Stimulated activated CD4-positive, alpha-beta T cell treated with anti-CD3 and anti-CD28 coated beads, Interleukin-2, amount 100 ng/mL, for 24 hours (primary cell): ENCODE data around the gene ZSCAN16.
"Not testable (repeated sequence)": the region's sequence is repeated elsewhere in the genome, so short reads cannot be mapped to it uniquely, and the experiment has no call there.

ENCODE experiments used
- DNase-seq, 2 donors: peaks; one replicate each; pipeline ENCODE4 v3.0.0-alpha.2; 2020

The ZSCAN16 gene

DNA sequence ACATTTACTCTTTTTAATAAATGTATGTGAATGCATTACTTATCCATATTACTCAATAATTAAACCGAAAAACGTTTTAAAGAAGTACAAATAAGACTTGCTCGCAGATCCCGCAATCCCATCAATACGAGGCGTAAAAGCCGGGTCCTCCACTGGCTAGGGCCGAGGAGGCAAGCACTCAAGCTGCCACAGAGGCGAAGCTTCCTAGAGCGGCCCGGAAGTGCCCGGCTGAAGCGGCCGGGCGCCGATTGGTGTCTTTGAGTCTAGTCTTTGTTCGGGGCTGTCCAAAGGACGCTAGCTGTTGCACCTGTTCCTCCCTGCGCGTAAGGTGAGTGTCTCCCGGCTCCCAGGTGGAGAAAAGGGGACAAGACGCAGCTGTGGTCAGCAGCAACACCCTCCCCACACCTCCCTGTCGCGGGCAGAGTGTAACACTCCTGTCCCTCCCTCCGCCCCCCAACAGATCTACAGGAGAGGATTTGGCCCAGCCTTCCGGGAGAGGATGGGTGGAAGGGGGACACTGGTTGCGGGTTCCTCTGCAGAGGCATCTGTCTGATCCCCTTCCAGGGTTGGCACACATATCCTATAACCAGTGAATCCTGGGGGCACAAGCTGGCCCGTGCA, at the start of gene ZSCAN16:
TSS of gene ZSCAN16 (plus strand) at position 260 of the 621 bp plus-strand sequence. CDS start 835 bp downstream, outside the sequence.
- DNase-seq, result peak; percentile 79

- no peak for DNase-seq
Observed at GRCh38 chr6:28078050-28078449, 46.4 kb upstream of the ZSCAN16 start.

DNA sequence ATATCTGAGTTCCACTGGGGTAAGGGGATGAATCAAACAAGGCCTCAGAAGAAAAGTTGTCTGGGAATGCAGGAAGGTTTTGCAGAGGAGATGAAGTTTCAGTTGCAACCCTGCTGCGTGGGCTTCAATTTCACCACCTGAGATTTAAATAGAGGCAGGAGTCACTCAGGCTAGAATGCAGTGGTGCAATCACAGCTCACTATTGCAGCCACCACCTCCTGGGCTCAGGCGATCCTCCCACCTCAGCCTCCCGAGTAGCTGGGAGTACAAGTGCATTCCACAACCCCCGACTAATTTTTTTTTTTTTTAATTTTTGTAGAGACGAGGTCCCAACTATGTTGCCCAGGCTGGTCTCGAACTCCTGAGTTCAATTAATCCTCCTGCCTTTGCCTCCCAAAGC, 45.6 kb upstream of the ZSCAN16 start:
- DNase-seq, result no peak

- not testable (repeated sequence) for DNase-seq
Observed at GRCh38 chr6:28080381-28080630, 44.1 kb upstream of the ZSCAN16 start, which contains the start of gene ZNF165. Gene ZNF165, plus strand, starts transcription at chr6:28080568. Its CDS starts 4,913 bp downstream, at chr6:28085481.

DNA sequence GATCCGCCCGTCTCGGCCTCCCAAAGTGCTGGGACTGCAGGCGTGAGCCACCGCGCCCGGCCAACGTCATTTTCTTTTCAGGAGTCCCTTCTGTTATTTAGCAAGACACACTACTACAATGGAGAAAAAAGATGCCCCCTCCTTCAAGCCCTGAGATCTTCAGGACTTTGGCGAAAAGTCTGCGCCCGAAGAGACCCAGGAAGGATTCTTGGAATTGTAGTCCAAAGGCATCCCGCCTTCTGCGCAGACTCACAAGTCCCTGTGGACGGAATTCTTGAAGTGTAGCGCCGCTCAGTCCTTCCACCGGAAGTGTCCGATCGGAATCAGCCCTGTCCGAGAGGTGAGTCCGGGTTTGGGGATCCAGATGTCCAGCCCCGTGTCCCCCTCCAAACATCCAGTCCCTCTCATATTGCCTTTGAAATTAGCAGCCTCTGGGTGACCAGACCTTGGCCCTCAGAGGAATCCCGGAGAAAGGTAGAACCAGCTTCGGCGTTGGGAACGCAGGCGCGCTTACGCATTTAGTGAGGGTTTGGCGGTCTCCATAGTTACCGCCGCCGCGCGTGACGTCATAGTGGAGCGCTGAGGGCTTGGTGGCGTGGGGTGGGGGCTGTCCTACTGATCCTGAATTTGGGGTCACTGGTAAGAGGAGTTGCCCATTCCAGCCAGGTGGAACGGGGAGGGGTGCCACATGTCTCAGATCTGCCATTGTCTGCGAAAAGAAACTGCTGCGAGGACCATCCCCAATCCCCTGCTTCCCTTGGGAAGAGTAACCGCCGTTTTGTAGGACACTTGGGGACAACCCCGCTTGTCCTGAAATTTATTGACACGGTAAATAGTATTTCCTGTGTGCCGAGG, 43.6 kb upstream of the ZSCAN16 start:
- peak; percentile 91 to 92 for DNase-seq

DNA sequence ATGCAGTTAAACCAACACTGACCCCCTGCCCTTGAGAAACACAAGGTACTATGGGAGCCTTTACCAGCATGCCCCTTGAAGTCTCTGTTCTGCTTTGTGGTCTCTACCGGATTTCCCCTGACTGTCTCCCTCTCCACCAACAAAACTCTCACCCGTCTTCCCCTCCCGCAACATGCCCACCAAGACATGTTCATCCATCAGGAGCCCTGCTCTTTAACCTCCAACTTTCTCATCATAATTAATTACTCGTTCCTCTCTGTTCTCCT, 43.0 kb upstream of the ZSCAN16 start:
- DNase-seq, result no peak

DNA sequence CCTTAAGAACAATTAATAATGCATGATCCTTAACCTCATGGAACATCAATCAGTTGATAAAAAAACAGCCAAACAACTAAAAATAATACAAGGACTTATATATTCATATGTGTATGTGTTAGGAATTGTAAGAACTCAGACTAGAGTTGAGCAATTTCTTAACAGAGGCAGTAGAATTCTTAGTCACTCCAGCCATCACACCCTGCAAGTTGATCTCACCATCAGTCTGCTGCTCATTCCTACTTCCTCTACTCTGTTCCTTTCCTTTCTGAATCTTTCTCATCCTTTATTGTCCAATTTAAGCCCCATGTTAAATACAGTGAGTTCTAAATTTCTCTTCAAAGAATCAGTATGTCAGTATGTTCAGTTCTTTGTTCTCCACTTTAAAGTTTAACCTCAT, 41.5 kb upstream of the ZSCAN16 start:
- DNase-seq, result no peak

DNA sequence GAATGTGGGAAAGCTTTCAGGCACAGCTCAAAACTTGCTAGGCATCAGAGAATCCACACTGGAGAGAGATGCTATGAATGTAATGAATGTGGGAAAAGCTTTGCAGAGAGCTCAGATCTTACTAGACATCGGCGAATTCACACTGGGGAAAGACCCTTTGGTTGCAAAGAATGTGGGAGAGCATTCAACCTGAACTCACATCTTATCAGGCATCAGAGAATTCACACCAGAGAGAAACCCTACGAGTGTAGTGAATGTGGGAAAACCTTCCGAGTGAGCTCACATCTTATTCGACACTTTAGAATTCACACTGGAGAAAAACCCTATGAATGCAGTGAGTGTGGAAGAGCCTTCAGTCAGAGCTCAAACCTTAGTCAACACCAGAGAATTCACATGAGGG, 35.4 kb upstream of the ZSCAN16 start:
- DNase-seq, result no peak

DNA sequence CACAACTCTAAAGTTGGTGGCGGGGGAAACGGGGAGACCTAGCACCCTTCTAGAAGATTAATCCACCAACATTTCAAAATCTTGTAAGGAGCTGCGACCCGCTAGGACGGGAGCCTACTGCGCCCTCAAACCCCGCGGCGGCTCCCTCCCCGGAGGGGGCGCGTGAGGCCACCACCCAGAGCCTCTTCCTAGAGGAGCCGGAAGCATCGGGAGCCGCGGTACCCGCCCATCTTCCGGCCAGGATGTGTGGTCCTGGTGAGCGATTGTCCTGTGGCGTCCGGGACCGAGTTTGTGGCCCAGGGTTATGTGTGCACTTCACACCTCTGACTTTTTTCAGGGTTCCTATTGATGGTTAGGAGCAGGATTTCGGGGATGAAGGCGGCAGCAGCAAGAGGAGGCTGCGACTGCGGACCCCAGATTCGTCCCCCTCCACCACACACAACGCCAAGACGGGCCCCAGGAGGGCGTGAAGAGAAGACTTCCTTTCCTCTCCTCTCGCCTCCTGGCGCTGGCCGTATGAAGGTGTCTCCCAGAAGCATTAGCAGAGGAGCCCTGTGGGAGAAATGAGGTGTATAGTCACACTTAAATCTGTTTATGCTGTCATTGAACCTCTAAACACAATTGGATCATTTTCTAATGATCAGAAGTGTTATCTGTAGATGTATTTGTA, 33.4 kb upstream of the ZSCAN16 start:
- no peak for DNase-seq

GRCh38 chr6:28102222-28102621, 22.2 kb upstream of the ZSCAN16 start:
- DNase-seq, result not testable (repeated sequence)

GRCh38 chr6:28102699-28103098, 21.7 kb upstream of the ZSCAN16 start:
- not testable (repeated sequence) for DNase-seq

DNA sequence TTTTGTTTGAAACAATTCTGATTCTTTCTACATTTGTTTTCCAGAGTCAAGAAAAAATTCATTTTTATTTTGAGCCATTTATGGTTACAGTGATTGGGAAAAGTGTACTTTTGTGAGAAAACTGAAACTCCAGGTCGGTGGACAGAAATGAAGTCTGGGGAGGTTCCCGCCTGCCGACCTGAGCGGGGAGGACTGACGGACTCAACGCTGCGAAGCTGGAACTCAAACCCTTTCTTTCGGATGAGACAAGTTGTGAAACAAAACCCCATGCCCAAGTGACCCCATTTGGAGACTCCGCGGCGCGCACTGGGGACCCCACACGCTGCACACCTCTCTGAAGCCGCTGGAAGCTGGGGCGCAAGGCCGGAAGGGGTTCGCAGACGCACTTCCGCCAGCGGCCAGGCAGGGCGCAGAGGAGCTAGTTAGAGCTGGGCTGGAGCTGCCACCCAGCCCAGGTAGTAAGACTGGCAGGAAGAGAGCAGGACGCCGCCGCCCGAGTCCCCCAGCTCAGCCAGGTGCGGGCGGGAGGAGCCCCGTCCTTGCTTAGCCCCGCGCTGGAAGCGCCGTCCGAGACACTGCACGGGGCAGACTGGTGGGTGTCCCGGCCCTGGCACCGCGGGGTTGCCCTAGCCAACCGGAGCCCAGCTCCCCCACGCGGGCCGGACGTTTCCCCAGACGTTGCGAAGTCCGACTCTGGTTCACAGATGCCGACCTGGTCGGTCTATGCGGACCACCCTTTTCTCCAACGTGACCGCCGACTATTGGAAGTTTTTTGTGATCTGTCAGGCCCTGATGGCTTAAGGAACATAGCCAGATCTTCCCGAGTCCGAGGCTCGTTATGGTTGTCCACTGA, 19.8 kb upstream of the ZSCAN16 start:
- DNase-seq, result peak; percentile 83 to 84

- DNase-seq, result no peak
Observed at GRCh38 chr6:28105245-28105639, 19.2 kb upstream of the ZSCAN16 start.

DNA sequence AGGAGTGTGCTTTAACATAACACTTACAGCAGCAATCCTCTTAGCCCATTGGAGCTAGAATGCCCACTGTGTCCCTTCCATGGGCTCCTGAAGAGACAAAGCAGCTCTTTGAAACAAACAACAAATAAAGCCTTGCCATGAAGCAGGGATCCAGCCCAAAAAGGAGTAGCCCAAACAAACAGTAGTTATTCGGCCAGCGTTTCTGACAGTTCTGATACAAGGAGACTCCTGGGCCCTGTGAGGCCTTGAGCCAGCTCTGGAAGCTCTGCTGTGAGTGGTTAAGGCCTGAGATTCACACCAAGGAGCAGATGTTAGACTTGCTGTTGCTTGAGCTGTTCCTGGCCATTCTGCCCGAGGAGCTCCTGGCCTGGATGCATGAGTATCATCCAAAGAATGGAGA, 16.9 kb upstream of the ZSCAN16 start:
- DNase-seq, result no peak

GRCh38 chr6:28111964-28112363, 12.4 kb upstream of the ZSCAN16 start:
- DNase-seq, result no peak

DNA sequence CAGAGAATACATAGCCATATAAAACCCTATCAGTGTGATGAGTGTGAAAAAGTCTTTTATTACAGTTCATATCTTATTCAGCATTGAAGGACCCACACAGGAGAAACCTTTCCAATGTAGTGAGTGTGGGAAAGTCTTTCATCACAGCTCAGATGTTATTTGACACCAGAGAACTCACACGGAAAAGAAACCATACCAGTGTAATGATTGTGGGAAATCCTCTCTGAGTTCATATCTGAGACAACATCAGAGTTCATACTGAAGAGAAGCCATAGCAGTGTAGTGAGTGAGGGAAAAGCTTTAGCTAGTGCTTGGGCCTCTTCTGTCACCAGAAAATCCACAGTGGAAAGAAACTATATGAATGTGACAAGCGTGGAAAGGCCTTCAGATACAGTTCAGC, 8.6 kb upstream of the ZSCAN16 start:
- DNase-seq, result no peak

- DNase-seq, result no peak
Observed at GRCh38 chr6:28117386-28118050, 6.9 kb upstream of the ZSCAN16 start.

GRCh38 chr6:28118217-28118616, 6.2 kb upstream of the ZSCAN16 start:
- DNase-seq, result no peak

DNA sequence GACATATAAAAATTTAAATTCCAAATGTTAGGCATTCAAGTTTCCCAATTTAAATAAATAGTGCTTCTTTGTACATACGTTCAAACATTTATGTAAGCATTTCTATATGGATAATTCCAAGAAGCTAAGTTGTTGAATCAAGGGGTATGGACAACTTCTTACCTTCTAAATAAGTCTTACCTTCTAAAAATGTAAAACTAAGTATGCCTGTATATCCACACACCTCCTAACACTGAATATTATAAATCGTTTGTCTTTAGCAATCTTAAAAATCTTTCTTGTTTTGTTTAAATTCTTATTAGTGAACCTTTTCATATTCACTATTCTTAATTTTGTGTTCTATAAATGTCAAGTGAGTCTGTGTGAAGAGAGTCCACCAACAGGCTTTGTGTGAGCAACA, 2.5 kb upstream of the ZSCAN16 start:
- DNase-seq, result no peak

- DNase-seq, result not testable (repeated sequence)
Observed at GRCh38 chr6:28122283-28122682, 2.1 kb upstream of the ZSCAN16 start.

DNA sequence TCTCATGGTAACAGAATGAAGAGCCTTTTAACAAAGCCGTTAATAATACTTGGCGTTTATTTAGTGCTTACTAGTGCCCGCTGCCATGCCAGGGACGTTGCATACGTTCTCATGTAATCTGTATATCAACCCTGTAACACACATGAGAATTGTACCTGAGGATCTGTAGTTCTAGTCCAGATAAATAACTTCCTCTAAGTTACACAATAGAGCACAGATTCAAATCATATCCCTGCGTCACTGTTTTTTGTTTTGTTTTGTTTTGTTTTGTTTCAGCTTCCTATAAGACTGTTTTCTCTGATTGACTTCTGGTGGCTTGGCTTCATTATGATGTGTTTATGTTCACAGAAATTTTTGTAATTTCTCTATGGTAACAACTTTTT, 553 bp downstream of the ZSCAN16 start:
- no peak for DNase-seq

- no peak for DNase-seq
Observed at GRCh38 chr6:28125401-28125800, 992 bp downstream of the ZSCAN16 start.

DNA sequence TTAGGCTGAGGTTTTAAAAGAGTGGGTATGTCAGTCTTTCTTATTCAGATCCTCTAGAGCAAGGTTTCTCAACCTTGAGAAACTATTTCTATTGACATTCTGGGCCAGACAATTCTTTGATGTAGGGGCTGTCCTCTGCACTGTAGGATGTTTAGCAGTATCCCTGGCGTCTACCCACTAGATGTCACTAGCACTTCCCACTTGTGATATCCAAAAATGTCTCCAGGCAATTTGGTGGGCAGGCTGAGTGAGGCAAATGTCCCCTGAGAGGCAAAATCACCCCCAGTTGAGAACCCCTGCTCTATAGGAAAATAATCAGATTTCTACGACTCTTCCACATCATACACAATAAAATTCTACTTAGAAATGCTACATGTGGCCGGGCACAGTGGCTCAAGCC, 9.6 kb downstream of the ZSCAN16 start:
- DNase-seq, result no peak
